Right cardiac atrium (tissue), 5 donors: ENCODE data around the gene TEX54. TPM values are rescaled to one million over a fixed set of nuclear protein-coding genes. Genes with fewer than 3 reads are reported as not detected.

Experiments
- ATAC-seq, 2 donors: fragments of 200-7000 bp; cut with Tn5 transposase; one replicate each; pipeline versions ENCODE4 v1.8.0 to v1.9.1; 2020; ENCODE audit warnings: moderate library complexity in 2 of 2, mild to moderate bottlenecking in 1 of 2
- DNase-seq, 3 donors: peaks; one replicate each; pipeline ENCODE4 v3.0.0-alpha.2; 2020
- H3K27ac ChIP-seq: one replicate; pipeline ENCODE4 v1.5.1; 2013; ENCODE audit warnings: mild to moderate bottlenecking, low read length, control low read depth, moderate library complexity
- H3K27me3 ChIP-seq: one replicate; pipeline ENCODE4 v1.6.1; 2013; ENCODE audit not compliant: control insufficient read depth, insufficient read depth
- H3K4me1 ChIP-seq: one replicate; pipeline ENCODE4 v1.6.1; 2013; ENCODE audit warnings: low read length; ENCODE audit not compliant: control insufficient read depth, insufficient read depth
- H3K4me3 ChIP-seq: one replicate; pipeline ENCODE4 v1.5.1; 2013; ENCODE audit warnings: low read length, control low read depth
- H3K9me3 ChIP-seq: one replicate; pipeline ENCODE4 v1.6.1; 2013; ENCODE audit warnings: low read length; ENCODE audit not compliant: control insufficient read depth
- WGBS: extraction: QIAGEN DNeasy Blood & Tissue Kit; methylation state at CpG from one replicate; pipeline ENCODE4 v1.1.7; 2013; 5-methylcytosine and 5-hydroxymethylcytosine counted together
- intact Hi-C, 4 donors: fragments of 100-400 bp; cut with DNase I; formaldehyde crosslinking; loops; one replicate each; pipeline versions ENCODE4 v1.11.0 to v1.14.0; 2022 to 2023
- long read RNA-seq, 4 donors: library from polyadenylated mRNA; unstranded; transcript quantifications; one replicate each; pipeline ENCODE4 v2.0.0, GENCODE V29; 2020 to 2021
- polyA plus RNA-seq: library from polyadenylated mRNA; stranded (reverse); fragments of 200-250 nt; gene quantifications from one replicate; pipeline ENCODE4 v1.2.3, GENCODE V29; 2013
- total RNA-seq, 4 donors: library from RNA; stranded (reverse); fragmentation: NEBNext Ultra II Directional; extraction: Animal tissue kit (Norgen Biotek cat#: 25700); gene quantifications; one replicate each; pipeline ENCODE4 v1.2.1, GENCODE V29; 2021
- donor health status: healthy with polysubstance abuse.
- donor health status: DM: no; HTN: yes; CAD: no.
- donor health status: DM: no; HTN: no; CAD: no.
- donor health status: DM: no; HTN: yes; CAD: no; lungs with severe emphysema.
- donor health status: DM: yes; HTN: yes; CAD: no.

Gene TEX54
- total RNA-seq: not detected
- polyA plus RNA-seq: not detected
- long read RNA-seq, donor 1: 0 reads
- long read RNA-seq, donor 2: 0 reads
- long read RNA-seq, donor 3: 0 reads
- long read RNA-seq, donor 4: 0 reads

DNA sequence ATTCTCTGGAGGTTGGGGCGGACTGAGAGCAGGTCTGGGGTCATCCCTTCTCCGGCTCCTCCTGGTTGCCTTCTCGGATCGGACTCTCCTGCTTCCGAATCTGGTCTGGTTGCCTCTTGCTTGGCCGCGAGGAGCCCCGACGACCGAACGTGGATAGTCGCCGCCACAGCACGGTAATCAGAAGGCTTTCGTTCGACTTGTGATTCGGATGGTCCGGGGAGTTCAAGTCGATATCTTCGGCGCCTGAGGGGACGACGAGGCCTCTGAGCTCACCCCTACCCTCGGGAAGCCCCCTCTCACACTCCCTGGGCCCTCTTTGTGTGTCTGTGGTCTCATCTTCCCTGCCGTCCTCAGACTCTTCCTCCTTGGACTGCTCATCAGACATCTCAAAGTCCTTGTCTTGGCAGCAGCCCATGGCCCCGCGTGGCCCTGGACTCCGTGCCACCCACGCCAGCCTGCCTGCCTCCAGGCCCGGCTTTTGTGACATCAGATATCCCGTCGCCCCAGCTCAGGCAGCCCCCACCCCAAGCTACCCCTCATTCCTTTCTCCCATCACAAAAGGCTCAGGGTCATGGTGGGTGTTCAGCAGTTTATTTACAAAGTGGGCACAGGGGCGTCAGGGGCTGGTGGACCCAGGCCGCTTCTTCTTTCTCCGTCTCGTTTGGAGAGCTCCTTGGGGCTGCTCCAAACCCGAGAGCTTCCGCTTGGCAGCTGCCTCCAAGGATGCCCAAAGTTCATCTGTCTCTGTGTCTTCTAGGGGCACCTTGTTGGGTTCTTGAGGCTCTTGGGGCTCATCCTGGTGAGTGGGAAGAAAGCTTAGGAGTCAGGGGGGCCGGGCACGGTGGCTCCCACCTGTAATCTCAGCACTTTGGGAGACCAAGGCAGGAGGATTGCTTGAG lies at the start of gene TEX54:
Gene TEX54 (minus strand): TSS at position 506 of the 899 bp plus-strand sequence.
- Histone ChIP-seq H3K27ac (peak within 1 kb of the TSS; percentile 96), H3K4me1 (peaks cover 9% of the 10 kb centered on the region), H3K27me3 (no peaks in the 10 kb centered on the region), H3K4me3 (peak within 1 kb of the TSS; percentile 86), H3K9me3 (no peaks in the 10 kb centered on the region)
- peak; percentile 47 to 71 (median 68) for DNase-seq
- peak; percentile 5 for ATAC-seq
- WGBS: 10% methylated on average over 40 of the region's 40 CpGs
- intact Hi-C loops: loop anchor here in 1 of 4 donors (5.0 kb wide), 1 partner anchor 40 kb away; the partner anchor contains the start of gene TMEM223

DNA sequence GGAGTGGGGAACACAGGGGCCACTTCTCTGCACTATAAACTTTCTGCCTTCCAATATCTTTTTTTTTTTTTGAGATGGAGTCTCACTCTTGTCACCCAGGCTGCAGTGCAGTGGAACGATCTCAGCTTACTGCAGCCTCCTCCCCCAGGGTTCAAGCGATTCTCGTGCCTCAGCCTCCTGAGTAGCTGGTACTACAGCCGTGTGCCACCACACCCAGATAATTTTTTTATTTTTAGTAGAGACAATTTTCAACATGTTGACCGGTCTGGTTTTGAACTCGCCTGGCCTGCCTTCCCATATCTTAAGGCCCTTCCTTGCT lies 49.7 kb upstream of the TEX54 start:
- DNase-seq (no peak), ATAC-seq (no peak)
- Histone ChIP-seq H3K27ac (no peak overlapping the region), H3K9me3 (no peaks in the 10 kb centered on the region), H3K4me1 (peaks cover 11% of the 10 kb centered on the region), H3K27me3 (no peaks in the 10 kb centered on the region), H3K4me3 (peak overlapping the region; percentile 69)
- intact Hi-C loops: no loop called here
- 28% methylated on average over 6 of the region's 6 CpGs for WGBS

DNA sequence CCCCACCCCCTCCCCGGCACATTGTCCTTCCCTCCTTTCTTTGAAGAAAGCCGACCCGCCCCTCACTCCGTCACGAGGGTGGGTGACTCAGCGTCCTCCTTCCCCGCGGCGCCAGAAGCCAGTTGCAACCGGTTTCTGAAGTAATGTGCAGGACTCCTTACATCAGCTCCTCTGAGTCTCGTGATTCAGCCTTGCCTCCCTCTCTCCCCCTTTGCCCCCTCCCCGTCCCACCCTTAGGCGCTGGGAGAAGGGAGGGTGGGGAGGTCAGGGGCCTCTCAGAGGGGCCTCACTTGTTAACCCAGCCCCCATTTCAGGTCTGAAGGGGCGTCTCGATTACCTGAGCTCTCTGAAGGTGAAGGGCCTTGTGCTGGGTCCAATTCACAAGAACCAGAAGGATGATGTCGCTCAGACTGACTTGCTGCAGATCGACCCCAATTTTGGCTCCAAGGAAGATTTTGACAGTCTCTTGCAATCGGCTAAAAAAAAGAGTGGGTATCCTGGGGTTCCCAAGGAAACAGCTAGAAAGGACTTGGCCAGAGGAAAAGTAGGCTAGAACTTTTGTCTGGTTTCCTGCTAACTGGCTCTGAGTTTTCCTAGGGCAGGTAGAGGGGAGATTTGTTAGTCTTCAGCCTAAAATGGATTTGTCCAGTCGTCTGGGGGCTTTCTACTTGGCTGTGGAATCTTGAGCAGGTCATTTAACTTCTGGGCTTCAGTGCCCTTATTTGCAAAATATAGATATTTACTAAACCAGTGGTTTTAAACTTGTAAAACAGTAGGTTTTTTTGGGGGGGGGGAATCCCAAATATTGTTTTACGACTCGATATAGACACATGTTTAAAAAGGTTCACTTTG lies 49.2 kb upstream of the TEX54 start:
- Histone ChIP-seq H3K4me3 (peak overlapping the region; percentile 69), H3K4me1 (peaks cover 11% of the 10 kb centered on the region), H3K9me3 (no peaks in the 10 kb centered on the region), H3K27me3 (no peaks in the 10 kb centered on the region), H3K27ac (peak overlapping the region; percentile 95)
- intact Hi-C loops: no loop called here
- 3% methylated on average over 21 of the region's 21 CpGs for WGBS
- DNase-seq (peak; percentile 95 to 96 (median 95)), ATAC-seq (peak; percentile 73 to 85)

DNA sequence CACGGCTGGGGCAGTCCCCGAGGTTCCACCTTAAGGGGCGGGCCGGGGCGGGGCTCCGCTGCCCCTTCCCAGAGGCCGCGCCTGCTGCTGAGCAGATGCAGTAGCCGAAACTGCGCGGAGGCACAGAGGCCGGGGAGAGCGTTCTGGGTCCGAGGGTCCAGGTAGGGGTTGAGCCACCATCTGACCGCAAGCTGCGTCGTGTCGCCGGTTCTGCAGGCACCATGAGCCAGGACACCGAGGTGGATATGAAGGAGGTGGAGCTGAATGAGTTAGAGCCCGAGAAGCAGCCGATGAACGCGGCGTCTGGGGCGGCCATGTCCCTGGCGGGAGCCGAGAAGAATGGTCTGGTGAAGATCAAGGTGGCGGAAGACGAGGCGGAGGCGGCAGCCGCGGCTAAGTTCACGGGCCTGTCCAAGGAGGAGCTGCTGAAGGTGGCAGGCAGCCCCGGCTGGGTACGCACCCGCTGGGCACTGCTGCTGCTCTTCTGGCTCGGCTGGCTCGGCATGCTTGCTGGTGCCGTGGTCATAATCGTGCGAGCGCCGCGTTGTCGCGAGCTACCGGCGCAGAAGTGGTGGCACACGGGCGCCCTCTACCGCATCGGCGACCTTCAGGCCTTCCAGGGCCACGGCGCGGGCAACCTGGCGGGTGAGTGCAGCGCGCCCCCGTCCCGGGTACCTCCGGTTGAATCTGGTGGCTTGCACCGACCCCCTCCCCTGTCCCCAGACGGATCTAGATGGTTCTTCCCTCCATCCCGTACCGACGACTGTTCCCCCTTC lies 48.4 kb upstream of the TEX54 start, which contains the start of gene SLC3A2:
Gene SLC3A2 (plus strand): TSS at position 94 of the 776 bp plus-strand sequence. CDS start 128 bp downstream, at position 222.
- Histone ChIP-seq H3K27ac (peak within 1 kb of the TSS; percentile 95), H3K4me3 (peak within 1 kb of the TSS; percentile 69), H3K4me1 (peaks cover 11% of the 10 kb centered on the region), H3K27me3 (no peaks in the 10 kb centered on the region), H3K9me3 (no peaks in the 10 kb centered on the region)
- WGBS: under 1% methylated on average over 69 of the region's 69 CpGs
- ATAC-seq: peak; percentile 94
- DNase-seq: peak; percentile 90 to 97 (median 95)
- intact Hi-C loops: no loop called here

DNA sequence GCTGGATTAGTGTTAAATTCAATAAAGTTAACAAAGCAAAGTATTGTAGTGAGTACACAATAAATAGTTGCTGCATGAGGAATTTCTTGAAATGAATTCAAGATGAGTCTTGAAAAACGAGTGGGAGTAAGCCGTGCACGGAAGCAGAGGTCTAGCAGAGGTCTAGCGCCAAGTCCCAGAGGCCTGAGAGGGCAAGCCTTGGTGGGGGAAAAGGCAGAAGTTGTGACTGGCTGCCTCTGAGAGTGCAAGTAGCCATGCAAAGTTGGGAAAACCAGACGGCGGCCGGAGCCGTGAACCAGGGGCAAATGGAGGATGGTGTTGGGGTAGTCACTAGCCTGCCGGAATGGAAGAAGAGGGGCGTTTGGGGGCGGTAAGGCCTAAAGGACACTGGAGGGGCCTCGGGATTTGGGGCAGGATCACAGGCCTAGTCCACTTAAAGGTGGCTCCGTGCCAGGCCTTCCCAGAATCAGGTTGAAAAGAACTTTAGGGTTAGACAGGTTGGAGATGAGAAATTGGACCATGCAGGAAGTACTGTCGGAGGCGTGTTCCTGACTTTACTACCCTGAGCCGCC lies 47.7 kb upstream of the TEX54 start:
- WGBS: under 1% methylated on average over 16 of the region's 16 CpGs
- Histone ChIP-seq H3K27ac (peak overlapping the region; percentile 95), H3K4me1 (peaks cover 11% of the 10 kb centered on the region), H3K27me3 (no peaks in the 10 kb centered on the region), H3K9me3 (no peaks in the 10 kb centered on the region), H3K4me3 (peak overlapping the region; percentile 69)
- intact Hi-C loops: no loop called here
- ATAC-seq (peak; percentile 34 to 36), DNase-seq (peak in 1 of 3 donors; percentile 72)

DNA sequence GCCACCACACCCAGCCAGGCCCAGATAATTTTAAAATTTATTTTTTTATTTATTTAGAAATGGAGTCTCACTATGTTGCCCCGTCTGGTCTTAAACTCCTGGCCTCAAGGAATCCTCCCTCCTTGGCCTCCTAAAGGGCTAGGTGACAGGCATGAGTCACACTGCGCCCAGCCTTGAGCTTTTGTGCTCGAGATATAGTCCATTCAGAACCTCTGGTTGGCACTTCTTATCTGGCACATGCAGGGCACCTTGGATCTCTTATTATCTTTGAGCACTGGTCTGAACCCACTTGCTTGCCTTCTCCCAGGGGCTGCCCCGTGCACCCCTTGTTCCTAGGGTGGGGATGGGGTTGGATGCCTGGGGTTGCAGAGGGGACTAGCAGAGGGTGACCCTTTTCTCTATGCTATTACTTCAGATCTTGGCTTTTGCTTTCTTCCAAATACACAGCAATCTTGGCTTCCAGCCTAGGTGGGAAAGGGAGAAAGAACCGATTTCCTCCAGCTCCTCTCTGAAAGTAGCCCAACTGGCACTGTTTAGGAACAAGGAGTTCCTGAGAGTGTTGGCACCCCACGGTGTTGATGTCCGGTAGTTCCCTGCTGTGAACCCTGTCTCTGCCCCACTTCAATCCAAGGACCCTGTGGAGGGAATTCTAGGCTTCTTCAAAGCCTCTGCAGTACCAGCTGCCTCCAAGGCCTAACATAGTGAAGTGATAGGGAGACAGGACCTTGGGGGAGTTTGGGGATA lies 46.8 kb upstream of the TEX54 start:
- Histone ChIP-seq H3K4me1 (peaks cover 11% of the 10 kb centered on the region), H3K4me3 (no peak overlapping the region), H3K9me3 (no peaks in the 10 kb centered on the region), H3K27ac (peak overlapping the region; percentile 95), H3K27me3 (no peaks in the 10 kb centered on the region)
- intact Hi-C loops: no loop called here
- 46% methylated on average over 7 of the region's 7 CpGs for WGBS
- DNase-seq (peak in 1 of 3 donors; percentile 69), ATAC-seq (peak in 1 of 2 donors; percentile 2)

DNA sequence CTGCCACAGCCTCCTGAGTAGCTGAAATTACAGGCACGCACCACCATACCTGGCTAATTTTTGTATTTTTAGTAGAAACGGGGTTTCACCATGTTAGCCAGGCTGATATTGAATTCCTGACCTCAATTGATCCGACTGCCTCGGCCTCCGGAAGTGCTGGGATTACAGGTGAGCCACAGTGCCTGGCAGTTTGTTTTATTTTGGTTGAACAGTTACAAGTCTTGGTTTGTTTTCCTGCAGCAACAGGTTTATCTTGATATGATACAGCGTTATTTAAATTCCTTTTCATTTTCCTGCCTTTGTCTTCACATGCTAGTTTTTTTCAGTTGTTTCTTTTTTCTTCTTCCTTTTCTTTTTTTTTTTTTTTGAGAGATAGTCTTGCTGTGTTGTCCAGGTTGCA lies 44.1 kb upstream of the TEX54 start:
- DNase-seq: no peak
- no peak for ATAC-seq
- intact Hi-C loops: no loop called here
- no peaks in the 10 kb centered on the region for H3K9me3 ChIP-seq
- H3K27me3 ChIP-seq: no peaks in the 10 kb centered on the region
- no peak overlapping the region for H3K4me3 ChIP-seq
- no peak overlapping the region for H3K27ac ChIP-seq
- peaks cover 6% of the 10 kb centered on the region for H3K4me1 ChIP-seq
- 90% methylated on average over 6 of the region's 6 CpGs for WGBS

DNA sequence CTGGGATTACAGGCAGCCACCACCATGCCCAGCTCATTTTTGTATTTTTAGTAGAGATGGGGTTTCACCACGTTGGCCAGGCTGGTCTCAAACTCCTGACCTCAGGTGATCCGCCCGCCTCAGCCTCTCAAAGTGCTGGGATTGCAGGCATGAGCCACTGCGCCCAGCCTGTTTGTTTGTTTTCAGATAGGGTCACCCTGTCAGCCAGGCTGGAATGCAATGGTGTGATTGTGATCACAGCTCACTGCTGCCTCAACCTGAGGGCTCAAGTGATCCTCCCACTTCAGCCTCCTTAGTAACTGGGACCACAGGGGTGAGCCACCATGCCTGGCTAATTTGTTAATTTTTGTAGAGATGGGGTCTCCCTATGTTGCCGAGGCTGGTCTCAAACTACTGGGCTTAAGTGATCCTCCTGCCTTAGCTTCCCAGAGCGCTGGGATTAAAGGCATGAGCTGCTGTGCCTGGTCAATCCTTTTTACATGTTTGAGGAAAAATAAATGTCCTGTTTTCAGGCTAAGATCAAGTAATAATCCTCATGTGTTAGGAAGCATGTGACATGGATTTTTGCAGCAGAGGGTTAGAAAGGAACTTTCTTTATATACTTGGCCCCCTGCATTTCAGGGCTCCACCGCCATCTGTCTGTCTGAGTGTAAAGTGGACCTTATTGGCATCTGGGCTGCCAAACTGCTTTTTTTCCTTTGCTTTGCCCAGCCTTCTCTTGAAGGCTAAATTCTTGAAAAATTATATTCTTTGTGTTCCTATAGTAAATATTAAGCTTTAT lies 43.2 kb upstream of the TEX54 start:
- intact Hi-C loops: no loop called here
- ATAC-seq: no peak
- Histone ChIP-seq H3K4me3 (no peak overlapping the region), H3K9me3 (no peaks in the 10 kb centered on the region), H3K27me3 (no peaks in the 10 kb centered on the region), H3K27ac (no peak overlapping the region), H3K4me1 (peaks cover 6% of the 10 kb centered on the region)
- WGBS: 85% methylated on average over 7 of the region's 7 CpGs
- no peak for DNase-seq

DNA sequence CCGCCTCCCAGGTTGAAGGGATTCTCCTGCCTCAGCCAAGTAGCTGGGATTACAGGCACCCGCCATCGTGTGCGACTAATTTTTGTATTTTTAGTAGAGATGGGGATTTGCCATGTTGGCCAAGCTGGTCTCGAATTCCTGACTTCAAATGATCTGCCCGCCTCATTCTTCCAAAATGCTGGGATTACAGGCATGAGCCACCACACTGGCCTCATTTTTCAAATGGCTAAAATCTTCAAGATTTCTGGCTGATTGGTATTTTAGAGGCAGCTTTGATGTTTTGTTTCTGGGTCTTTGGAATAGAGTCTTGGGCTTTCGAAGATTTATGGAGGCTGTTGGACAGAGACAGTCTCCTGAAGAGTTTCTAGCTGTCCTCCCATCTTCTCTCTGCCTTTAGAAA lies 42.2 kb upstream of the TEX54 start:
- no peak overlapping the region for H3K4me3 ChIP-seq
- WGBS: 95% methylated on average over 7 of the region's 7 CpGs
- H3K9me3 ChIP-seq: no peaks in the 10 kb centered on the region
- ATAC-seq (no peak), DNase-seq (no peak)
- H3K4me1 ChIP-seq: peaks cover 4% of the 10 kb centered on the region
- H3K27ac ChIP-seq: no peak overlapping the region
- H3K27me3 ChIP-seq: no peaks in the 10 kb centered on the region
- intact Hi-C loops: no loop called here
